ENCODE data around the gene PHC2. TPM values are rescaled to one million over a fixed set of nuclear protein-coding genes. Genes with fewer than 3 reads are reported as not detected.

PHC2 gene
- total RNA-seq, 1 donor from 2014 or later, result 91.5 TPM

GRCh38 chr1:33460144-33460543, 29.2 kb upstream of the PHC2 start:
- no peak for DNase-seq (ENCODE audit: low spot score)
- Mint-ChIP-seq H3K9me3 (ENCODE audit: low read depth) (peaks cover 2% of the 10 kb centered on the region), H3K27me3 (ENCODE audit: low read depth) (no peaks in the 10 kb centered on the region), H3K27ac (ENCODE audit: unreplicated experiment) (peak overlapping the region; percentile 81), H3K4me3 (ENCODE audit: unreplicated experiment) (no peak overlapping the region), H3K4me1 (ENCODE audit: low read depth) (peaks cover 60% of the 10 kb centered on the region), H3K36me3 (ENCODE audit: low read depth) (no peaks in the 10 kb centered on the region)
- no peak for TF ChIP-seq CTCF (IDR thresholded peaks at IDR 0.05)

GRCh38 chr1:33459691-33460090, 28.8 kb upstream of the PHC2 start:
- H3K27ac Mint-ChIP-seq (ENCODE audit: unreplicated experiment), result peak overlapping the region; percentile 81
- H3K4me1 Mint-ChIP-seq (ENCODE audit: low read depth), result peaks cover 63% of the 10 kb centered on the region
- H3K27me3 Mint-ChIP-seq (ENCODE audit: low read depth), result no peaks in the 10 kb centered on the region
- H3K36me3 Mint-ChIP-seq (ENCODE audit: low read depth), result no peaks in the 10 kb centered on the region
- no peak for TF ChIP-seq CTCF (IDR thresholded peaks at IDR 0.05)
- no peak for DNase-seq (ENCODE audit: low spot score)
- peaks cover 2% of the 10 kb centered on the region for H3K9me3 Mint-ChIP-seq (ENCODE audit: low read depth)
- H3K4me3 Mint-ChIP-seq (ENCODE audit: unreplicated experiment), result no peak overlapping the region

- Mint-ChIP-seq H3K27me3 (ENCODE audit: low read depth) (no peaks in the 10 kb centered on the region), H3K9me3 (ENCODE audit: low read depth) (peaks cover 5% of the 10 kb centered on the region)
- no peak for DNase-seq (ENCODE audit: low spot score)
These were observed 25.6 kb upstream of the PHC2 start for GRCh38 chr1:33456502-33456886.

GRCh38 chr1:33455539-33456501, 24.9 kb upstream of the PHC2 start:
- no peak overlapping the region for H3K4me3 Mint-ChIP-seq (ENCODE audit: unreplicated experiment)
- H3K36me3 Mint-ChIP-seq (ENCODE audit: low read depth), result no peaks in the 10 kb centered on the region
- no peaks in the 10 kb centered on the region for H3K27me3 Mint-ChIP-seq (ENCODE audit: low read depth)
- H3K9me3 Mint-ChIP-seq (ENCODE audit: low read depth), result peaks cover 5% of the 10 kb centered on the region
- DNase-seq (ENCODE audit: low spot score), result no peak
- TF ChIP-seq CTCF (IDR thresholded peaks at IDR 0.05), result peak; percentile 85
- H3K4me1 Mint-ChIP-seq (ENCODE audit: low read depth), result peaks cover 57% of the 10 kb centered on the region
- H3K27ac Mint-ChIP-seq (ENCODE audit: unreplicated experiment), result peak overlapping the region; percentile 78

More at GRCh38 chr1:33456502-33456886, 25.6 kb upstream of the PHC2 start:
- Mint-ChIP-seq H3K36me3 (ENCODE audit: low read depth) (no peaks in the 10 kb centered on the region), H3K27ac (ENCODE audit: unreplicated experiment) (peak overlapping the region; percentile 60), H3K4me1 (ENCODE audit: low read depth) (peaks cover 63% of the 10 kb centered on the region), H3K4me3 (ENCODE audit: unreplicated experiment) (no peak overlapping the region)
- no peak for TF ChIP-seq CTCF (IDR thresholded peaks at IDR 0.05)

GRCh38 chr1:33454646-33455282, 23.9 kb upstream of the PHC2 start:
- Mint-ChIP-seq H3K27me3 (ENCODE audit: low read depth) (no peaks in the 10 kb centered on the region), H3K4me1 (ENCODE audit: low read depth) (peaks cover 46% of the 10 kb centered on the region), H3K36me3 (ENCODE audit: low read depth) (no peaks in the 10 kb centered on the region), H3K27ac (ENCODE audit: unreplicated experiment) (no peak overlapping the region), H3K9me3 (ENCODE audit: low read depth) (peaks cover 11% of the 10 kb centered on the region), H3K4me3 (ENCODE audit: unreplicated experiment) (no peak overlapping the region)
- no peak for TF ChIP-seq CTCF (IDR thresholded peaks at IDR 0.05)
- DNase-seq (ENCODE audit: low spot score), result no peak

Data from chondrocyte (in vitro differentiated cells).